Effector memory CD4-positive, alpha-beta T cell (primary cell): Measurements from ENCODE around the gene GINS1.

Source experiments
- DNase-seq, 3 donors: peaks; one replicate each; pipeline ENCODE4 v3.0.0-alpha.2; 2020
- H3K27ac ChIP-seq: 2 replicates; pipeline ENCODE4 v1.7.0; 2013; ENCODE audit warnings: mild to moderate bottlenecking, low read length, moderate library complexity; ENCODE audit not compliant: insufficient read depth, poor library complexity, severe bottlenecking
- H3K27me3 ChIP-seq: replicated peaks from 2 replicates; pipeline ENCODE4 v1.7.0; 2013; ENCODE audit warnings: mild to moderate bottlenecking, low read length; ENCODE audit not compliant: insufficient read depth, control insufficient read depth, poor library complexity, severe bottlenecking
- H3K36me3 ChIP-seq: 2 replicates; pipeline ENCODE4 v1.7.0; 2013; ENCODE audit warnings: mild to moderate bottlenecking, low read length, moderate library complexity; ENCODE audit not compliant: control insufficient read depth, insufficient read depth
- H3K4me1 ChIP-seq: 2 replicates; pipeline ENCODE4 v1.7.0; 2013; ENCODE audit warnings: low read length, mild to moderate bottlenecking; ENCODE audit not compliant: control insufficient read depth, insufficient read depth, poor library complexity, severe bottlenecking
- H3K4me3 ChIP-seq: 2 replicates; pipeline ENCODE4 v1.7.0; 2013; ENCODE audit warnings: low read length, low read depth, mild to moderate bottlenecking; ENCODE audit not compliant: insufficient read depth, poor library complexity, severe bottlenecking
- H3K9me3 ChIP-seq: 2 replicates; pipeline ENCODE4 v1.7.0; 2013; ENCODE audit warnings: mild to moderate bottlenecking, low read length, moderate library complexity; ENCODE audit not compliant: control insufficient read depth

GINS1 gene

DNA sequence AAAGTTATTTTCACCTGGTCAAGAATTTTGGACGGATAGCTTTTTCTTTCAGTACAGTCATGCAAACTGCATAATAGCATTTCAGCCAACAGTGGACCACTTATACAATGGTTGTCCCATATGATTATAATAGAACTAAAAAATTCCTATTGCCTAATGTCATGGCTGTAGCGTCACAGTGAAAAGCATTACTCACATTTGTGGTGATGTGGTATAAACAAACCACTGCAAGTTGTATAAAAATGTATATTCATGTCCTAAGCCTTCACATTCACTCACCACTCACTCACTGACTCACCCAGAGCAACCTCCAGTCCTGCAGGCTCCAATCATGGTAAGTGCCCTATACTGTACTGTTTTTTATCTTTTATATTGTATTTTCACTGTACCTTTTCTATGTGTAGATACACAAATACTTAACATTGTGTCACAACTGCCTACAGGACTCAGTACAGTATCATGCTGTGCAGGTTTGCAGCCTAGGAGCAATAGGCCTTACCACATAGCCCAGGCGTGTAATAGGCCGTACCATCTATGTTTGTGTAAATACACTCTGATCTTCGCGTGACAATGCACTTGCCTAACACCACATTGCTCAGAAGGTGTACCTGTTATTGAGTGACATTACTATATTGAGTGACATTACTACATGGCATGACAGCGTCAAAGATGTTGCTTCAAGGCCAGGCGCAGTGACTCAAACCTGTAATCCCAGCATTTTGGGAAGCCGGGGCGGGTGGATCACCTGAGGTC is 34.7 kb upstream of the GINS1 start:
- Histone ChIP-seq H3K27me3 (no peaks in the 10 kb centered on the region), H3K4me3 (no peak overlapping the region), H3K4me1 (no peaks in the 10 kb centered on the region), H3K9me3 (no peaks in the 10 kb centered on the region), H3K36me3 (no peaks in the 10 kb centered on the region), H3K27ac (no peak overlapping the region)
- no peak for DNase-seq

DNA sequence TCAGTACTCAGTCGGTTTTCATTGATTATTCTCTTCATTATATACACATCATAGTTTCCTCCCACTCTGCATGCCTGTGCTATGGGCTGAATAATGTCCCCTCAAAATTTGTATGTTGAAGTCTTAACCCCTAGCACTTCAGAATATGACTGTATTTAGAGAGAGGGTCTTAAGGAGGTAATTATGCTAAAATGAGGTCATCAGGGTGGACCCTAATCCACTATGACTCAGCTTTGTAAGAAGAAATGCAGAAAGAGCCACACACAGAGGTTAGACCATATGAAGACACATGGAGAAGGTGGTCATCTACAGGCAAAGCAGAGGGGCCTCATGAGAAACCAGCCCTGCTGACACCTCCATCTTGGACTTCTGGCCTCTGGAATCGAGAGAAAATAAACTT is 32.6 kb upstream of the GINS1 start:
- no peaks in the 10 kb centered on the region for H3K27me3 ChIP-seq
- no peaks in the 10 kb centered on the region for H3K4me1 ChIP-seq
- no peaks in the 10 kb centered on the region for H3K9me3 ChIP-seq
- no peak overlapping the region for H3K4me3 ChIP-seq
- DNase-seq = no peak
- no peak overlapping the region for H3K27ac ChIP-seq
- H3K36me3 ChIP-seq = no peaks in the 10 kb centered on the region

DNA sequence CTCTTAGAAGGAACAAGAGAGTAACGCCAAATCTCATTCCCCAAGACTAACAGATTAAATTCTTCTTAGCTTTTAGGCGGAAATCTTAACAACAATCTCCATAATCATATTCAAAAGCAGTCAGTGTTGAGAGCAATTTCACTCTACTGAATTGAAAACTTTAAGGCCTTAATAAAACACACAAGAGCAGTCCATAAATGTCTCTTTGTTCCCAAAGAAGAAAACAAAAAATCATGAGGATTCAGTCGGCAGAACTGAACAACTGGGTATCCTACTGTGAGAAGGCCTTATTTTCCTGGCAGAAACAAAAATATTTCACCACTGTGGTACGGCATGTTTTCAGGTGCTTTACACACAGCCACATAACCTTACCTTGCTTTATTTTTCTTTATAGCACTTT is 31.2 kb upstream of the GINS1 start:
- no peaks in the 10 kb centered on the region for H3K9me3 ChIP-seq
- DNase-seq = no peak
- H3K36me3 ChIP-seq = no peaks in the 10 kb centered on the region
- H3K27ac ChIP-seq = no peak overlapping the region
- no peak overlapping the region for H3K4me3 ChIP-seq
- no peaks in the 10 kb centered on the region for H3K4me1 ChIP-seq
- no peaks in the 10 kb centered on the region for H3K27me3 ChIP-seq

DNA sequence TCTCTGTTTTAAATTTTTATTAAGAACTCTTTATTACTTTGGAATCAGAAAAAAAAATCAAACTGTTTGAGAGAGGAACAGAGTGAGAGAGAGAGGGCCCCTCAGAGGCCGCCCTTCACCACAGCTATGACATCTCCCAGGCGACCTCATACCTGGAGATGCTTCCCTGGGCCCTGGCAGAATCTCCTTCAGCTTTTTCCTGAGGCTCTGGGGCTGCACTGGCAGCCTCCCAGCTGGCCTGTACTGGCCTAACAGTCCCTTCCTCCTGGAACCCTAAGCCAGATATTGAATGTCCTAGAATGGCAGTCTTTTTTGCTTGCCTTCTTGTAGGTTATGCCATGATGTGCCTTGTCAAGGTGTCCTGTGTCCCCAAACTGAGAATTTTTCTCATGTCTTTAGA is 30.6 kb upstream of the GINS1 start:
- no peaks in the 10 kb centered on the region for H3K36me3 ChIP-seq
- no peak overlapping the region for H3K4me3 ChIP-seq
- no peak for DNase-seq
- no peaks in the 10 kb centered on the region for H3K4me1 ChIP-seq
- H3K27me3 ChIP-seq = no peaks in the 10 kb centered on the region
- no peaks in the 10 kb centered on the region for H3K9me3 ChIP-seq
- H3K27ac ChIP-seq = no peak overlapping the region

DNA sequence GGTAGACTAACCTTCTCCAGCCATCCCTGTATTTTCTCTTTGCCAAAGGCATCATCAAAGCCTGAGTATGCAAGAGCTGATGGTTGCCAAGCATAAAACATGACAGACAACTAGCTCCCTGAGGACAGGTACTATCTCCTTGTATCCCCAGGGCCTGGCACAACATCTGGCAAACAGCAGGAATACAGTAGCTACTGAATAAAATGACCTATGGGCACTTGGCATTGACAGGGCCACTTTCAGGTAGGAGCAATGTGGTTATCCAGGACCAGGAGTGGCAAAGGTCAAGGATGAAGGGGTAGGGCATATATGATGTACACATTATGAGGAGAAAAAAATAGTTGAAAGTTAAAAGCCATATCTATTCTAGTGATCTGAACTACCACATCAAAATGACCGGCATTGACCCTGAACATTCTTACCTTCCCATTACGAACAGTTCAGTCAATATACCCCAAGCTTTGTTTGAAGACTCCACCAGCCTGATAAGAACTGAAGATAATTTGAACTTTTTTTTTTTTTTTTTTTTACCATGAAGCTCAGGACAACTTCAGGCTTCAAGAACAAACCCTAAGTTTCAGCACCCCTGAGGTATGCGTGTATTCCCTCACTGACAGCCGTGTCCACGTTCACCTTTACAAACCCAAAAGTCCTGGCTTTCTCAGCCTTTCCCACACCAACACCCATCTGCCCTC is 29.1 kb upstream of the GINS1 start:
- Histone ChIP-seq H3K9me3 (no peaks in the 10 kb centered on the region), H3K36me3 (no peaks in the 10 kb centered on the region), H3K4me3 (no peak overlapping the region), H3K27me3 (no peaks in the 10 kb centered on the region), H3K4me1 (no peaks in the 10 kb centered on the region), H3K27ac (no peak overlapping the region)
- DNase-seq = no peak

DNA sequence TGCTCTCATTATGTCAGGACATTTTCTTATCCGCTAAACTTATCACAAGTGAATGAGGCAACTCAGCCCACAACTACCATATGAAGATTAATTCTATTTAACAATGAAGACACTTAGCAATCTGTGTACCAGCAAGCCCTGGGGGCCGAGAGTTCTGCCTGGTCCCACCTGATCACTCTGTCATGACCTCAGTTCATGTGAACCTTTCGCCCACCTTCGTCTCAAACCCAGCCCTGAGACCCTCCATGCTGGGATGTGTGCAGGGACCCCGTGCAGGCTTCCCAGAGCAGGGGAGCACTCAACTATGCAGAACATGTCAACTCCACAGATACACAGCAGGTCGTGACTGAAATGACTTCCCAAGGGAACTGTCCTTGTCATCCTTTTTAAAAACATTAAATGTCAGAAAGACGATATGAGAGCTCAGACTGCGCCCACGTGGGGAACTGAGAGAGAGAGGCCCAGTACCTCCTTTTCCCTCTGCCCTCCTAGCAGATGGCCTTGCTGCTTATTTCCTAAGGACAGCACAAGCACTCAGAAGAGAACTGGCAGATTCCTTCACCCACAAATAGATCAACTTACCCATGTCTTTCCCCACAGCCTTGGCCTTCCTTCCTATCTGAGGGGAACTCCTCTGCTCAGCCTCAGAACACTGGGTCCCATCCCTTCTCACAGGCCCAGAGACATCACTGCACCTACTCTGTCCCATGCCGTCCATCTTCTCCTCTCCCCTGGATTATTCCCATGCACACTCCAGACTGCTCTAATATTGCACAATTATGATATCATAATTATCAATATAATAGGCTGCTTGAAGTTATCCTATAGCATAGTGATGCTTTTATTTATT is 28.4 kb upstream of the GINS1 start:
- Histone ChIP-seq H3K36me3 (no peaks in the 10 kb centered on the region), H3K9me3 (no peaks in the 10 kb centered on the region), H3K27me3 (no peaks in the 10 kb centered on the region), H3K4me1 (no peaks in the 10 kb centered on the region), H3K4me3 (no peak overlapping the region), H3K27ac (no peak overlapping the region)
- no peak for DNase-seq

DNA sequence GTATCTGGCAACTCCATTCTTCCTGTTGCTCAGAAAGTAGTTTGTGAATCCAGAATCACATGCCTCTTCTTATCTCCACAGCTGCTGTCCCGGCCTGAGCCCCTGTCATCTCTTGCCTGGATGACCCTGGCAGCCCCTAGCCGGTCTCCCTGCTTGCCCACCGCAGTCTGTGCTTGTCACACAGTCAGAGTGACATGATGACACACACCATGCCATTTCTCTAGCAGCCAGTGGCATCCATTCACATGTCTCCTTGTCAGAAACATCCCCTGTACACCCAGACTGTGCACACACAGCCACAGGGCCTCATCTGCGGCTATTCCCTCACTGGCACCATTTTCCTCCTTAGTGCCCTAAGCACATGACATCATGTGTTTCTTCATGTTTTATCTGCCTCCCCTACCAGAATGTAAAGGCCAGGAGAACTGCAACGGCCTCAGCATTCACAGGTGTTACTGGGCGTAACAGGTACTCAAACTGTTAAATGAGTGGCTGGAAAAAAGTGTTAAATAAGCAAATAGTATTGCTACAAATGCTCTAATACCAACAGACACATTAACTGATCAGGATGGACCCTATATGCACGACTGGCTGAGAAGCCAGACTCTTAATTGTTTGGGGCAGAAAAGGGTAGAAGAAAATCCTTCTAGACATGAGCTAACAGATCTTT is 26.4 kb upstream of the GINS1 start:
- Histone ChIP-seq H3K27ac (no peak overlapping the region), H3K4me3 (no peak overlapping the region), H3K4me1 (no peaks in the 10 kb centered on the region), H3K36me3 (no peaks in the 10 kb centered on the region), H3K9me3 (no peaks in the 10 kb centered on the region), H3K27me3 (no peaks in the 10 kb centered on the region)
- DNase-seq = no peak

DNA sequence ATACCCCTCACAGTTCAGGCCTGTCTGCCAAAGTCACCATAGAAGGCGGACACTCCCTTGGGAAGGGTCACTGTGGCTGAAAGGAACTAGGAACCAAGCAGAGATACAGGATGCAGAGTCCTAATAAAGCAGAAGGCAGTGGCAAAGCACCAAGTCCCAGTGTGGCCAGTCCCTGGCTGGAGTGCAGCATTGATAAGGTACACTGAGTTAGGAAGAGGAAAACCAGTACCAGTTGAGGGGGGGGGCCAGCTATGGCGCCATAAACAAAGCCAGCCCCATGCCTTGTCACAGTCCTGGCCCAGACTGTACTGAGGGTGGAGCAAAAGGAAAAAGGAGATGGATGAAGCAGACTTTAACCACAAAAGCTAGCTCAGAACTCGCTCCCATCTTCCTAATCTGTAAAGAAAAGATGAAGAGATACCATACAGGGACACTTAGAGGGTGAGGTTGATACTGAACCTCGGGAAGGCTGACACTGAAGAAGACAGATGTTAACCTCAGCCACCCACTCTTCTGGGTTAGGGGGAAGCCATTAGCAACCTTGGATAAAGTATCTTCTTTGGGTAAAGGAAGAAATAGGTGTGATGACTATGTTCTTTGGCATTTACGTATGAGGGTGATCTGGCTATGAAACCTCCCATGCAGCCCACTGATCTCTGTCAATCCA is 24.6 kb upstream of the GINS1 start:
- H3K36me3 ChIP-seq = no peaks in the 10 kb centered on the region
- no peaks in the 10 kb centered on the region for H3K4me1 ChIP-seq
- H3K9me3 ChIP-seq = no peaks in the 10 kb centered on the region
- H3K27me3 ChIP-seq = no peaks in the 10 kb centered on the region
- no peak overlapping the region for H3K27ac ChIP-seq
- no peak for DNase-seq
- H3K4me3 ChIP-seq = no peak overlapping the region

DNA sequence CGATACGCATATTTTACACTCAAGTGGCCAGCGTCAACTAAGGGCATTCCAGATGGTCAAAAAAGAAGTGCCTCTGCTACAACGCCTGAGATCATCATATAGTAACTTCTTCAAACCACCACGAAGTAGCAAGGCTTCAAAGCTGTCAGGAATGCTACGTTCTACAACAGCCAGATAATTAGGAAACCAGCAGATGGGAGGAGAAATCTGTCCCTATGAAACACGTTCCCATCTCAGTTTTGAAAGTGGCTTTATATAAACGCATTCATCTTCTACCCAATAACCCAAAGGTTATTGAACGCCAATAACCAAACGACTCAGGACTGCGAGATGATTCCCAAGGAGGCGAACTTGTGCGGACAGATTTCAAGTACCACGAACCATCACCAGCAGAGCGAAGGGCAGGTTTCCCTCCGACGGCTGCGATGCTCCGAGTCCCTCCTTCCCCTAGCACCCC is 18.0 kb upstream of the GINS1 start:
- Histone ChIP-seq H3K36me3 (no peaks in the 10 kb centered on the region), H3K4me1 (peaks cover 7% of the 10 kb centered on the region), H3K4me3 (peak overlapping the region; percentile 87), H3K27ac (no peak overlapping the region), H3K9me3 (no peaks in the 10 kb centered on the region), H3K27me3 (no peaks in the 10 kb centered on the region)
- DNase-seq = no peak
